H1 (cell line): ENCODE measurements around the gene COMMD8. TPM values are rescaled to one million over a fixed set of nuclear protein-coding genes. Genes with fewer than 3 reads are reported as not detected.

Experiments used
- SP4 ChIP-seq: IDR thresholded peaks from 2 replicates; pipeline ENCODE4 v1.6.1; 2012; ENCODE audit warnings: low read length, inconsistent platforms
- polyA plus RNA-seq, 7 experiments: library from polyadenylated mRNA; depleted of rRNA in 3 of 7; stranded (reverse) in 5 of 7; unstranded in 2 of 7; fragments of >200 nt in 5 of 7; fragments of 200-250 nt in 2 of 7; gene quantifications; 1 replicate in 5 of 7; 2 replicates in 1 of 7; 4 replicates in 1 of 7; pipeline versions ENCODE4 v1.2.1 to v1.2.3, GENCODE V29; 2011 to 2013; ENCODE audit warnings: missing spikeins in 2 of 7, mixed read lengths in 2 of 7
- total RNA-seq: library from RNA; stranded (reverse); fragmentation: NEBNext Ultra II Directional; extraction: Animal tissue kit (Norgen Biotek cat#: 25700); gene quantifications from 2 replicates; pipeline ENCODE4 v1.2.1, GENCODE V29; 2021
- TF ChIP-seq, protein P1 (sequence below): fragments of 300-600 bp; sonication (generic); IDR thresholded peaks from 2 replicates; pipeline ENCODE4 v1.7.1; 2012; ENCODE audit warnings: low read length, moderate library complexity, mild to moderate bottlenecking, inconsistent platforms; ENCODE audit not compliant: insufficient replicate concordance

Gene COMMD8
- total and polyA plus RNA-seq, 2 of the 8 experiments (the other 6 are each of a cell fraction or from before 2014, with no cell fraction given): 1.6 to 7.2 TPM

DNA sequence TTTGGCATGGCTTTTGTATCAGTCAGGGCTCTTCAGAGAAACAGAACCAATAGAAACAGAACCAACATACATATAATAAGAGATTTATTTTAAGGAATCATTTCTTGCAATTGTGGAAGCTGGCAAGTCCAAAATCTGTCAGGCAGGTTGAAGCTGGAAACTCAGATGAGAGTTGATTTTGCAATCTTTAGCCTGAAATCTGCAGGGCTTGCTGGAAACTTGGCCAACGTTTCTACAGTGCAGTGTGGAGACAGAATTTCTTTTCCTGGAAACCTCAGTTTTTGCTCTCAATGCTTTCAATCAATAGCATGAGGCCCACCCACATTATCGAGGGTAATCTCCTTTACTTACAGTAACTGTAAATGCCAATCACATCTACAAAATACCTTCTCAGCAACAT lies 45.4 kb downstream of the COMMD8 start (continued):
- TF ChIP-seq, protein P1, sequence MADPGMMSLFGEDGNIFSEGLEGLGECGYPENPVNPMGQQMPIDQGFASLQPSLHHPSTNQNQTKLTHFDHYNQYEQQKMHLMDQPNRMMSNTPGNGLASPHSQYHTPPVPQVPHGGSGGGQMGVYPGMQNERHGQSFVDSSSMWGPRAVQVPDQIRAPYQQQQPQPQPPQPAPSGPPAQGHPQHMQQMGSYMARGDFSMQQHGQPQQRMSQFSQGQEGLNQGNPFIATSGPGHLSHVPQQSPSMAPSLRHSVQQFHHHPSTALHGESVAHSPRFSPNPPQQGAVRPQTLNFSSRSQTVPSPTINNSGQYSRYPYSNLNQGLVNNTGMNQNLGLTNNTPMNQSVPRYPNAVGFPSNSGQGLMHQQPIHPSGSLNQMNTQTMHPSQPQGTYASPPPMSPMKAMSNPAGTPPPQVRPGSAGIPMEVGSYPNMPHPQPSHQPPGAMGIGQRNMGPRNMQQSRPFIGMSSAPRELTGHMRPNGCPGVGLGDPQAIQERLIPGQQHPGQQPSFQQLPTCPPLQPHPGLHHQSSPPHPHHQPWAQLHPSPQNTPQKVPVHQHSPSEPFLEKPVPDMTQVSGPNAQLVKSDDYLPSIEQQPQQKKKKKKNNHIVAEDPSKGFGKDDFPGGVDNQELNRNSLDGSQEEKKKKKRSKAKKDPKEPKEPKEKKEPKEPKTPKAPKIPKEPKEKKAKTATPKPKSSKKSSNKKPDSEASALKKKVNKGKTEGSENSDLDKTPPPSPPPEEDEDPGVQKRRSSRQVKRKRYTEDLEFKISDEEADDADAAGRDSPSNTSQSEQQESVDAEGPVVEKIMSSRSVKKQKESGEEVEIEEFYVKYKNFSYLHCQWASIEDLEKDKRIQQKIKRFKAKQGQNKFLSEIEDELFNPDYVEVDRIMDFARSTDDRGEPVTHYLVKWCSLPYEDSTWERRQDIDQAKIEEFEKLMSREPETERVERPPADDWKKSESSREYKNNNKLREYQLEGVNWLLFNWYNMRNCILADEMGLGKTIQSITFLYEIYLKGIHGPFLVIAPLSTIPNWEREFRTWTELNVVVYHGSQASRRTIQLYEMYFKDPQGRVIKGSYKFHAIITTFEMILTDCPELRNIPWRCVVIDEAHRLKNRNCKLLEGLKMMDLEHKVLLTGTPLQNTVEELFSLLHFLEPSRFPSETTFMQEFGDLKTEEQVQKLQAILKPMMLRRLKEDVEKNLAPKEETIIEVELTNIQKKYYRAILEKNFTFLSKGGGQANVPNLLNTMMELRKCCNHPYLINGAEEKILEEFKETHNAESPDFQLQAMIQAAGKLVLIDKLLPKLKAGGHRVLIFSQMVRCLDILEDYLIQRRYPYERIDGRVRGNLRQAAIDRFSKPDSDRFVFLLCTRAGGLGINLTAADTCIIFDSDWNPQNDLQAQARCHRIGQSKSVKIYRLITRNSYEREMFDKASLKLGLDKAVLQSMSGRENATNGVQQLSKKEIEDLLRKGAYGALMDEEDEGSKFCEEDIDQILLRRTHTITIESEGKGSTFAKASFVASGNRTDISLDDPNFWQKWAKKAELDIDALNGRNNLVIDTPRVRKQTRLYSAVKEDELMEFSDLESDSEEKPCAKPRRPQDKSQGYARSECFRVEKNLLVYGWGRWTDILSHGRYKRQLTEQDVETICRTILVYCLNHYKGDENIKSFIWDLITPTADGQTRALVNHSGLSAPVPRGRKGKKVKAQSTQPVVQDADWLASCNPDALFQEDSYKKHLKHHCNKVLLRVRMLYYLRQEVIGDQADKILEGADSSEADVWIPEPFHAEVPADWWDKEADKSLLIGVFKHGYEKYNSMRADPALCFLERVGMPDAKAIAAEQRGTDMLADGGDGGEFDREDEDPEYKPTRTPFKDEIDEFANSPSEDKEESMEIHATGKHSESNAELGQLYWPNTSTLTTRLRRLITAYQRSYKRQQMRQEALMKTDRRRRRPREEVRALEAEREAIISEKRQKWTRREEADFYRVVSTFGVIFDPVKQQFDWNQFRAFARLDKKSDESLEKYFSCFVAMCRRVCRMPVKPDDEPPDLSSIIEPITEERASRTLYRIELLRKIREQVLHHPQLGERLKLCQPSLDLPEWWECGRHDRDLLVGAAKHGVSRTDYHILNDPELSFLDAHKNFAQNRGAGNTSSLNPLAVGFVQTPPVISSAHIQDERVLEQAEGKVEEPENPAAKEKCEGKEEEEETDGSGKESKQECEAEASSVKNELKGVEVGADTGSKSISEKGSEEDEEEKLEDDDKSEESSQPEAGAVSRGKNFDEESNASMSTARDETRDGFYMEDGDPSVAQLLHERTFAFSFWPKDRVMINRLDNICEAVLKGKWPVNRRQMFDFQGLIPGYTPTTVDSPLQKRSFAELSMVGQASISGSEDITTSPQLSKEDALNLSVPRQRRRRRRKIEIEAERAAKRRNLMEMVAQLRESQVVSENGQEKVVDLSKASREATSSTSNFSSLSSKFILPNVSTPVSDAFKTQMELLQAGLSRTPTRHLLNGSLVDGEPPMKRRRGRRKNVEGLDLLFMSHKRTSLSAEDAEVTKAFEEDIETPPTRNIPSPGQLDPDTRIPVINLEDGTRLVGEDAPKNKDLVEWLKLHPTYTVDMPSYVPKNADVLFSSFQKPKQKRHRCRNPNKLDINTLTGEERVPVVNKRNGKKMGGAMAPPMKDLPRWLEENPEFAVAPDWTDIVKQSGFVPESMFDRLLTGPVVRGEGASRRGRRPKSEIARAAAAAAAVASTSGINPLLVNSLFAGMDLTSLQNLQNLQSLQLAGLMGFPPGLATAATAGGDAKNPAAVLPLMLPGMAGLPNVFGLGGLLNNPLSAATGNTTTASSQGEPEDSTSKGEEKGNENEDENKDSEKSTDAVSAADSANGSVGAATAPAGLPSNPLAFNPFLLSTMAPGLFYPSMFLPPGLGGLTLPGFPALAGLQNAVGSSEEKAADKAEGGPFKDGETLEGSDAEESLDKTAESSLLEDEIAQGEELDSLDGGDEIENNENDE: no peak
- TF ChIP-seq SP4: no peak
